ENCODE measurements around the gene SOBP. TPM values are rescaled to one million over a fixed set of nuclear protein-coding genes. Genes with fewer than 3 reads are reported as not detected.
A peak's percentile ranks its signal among the peaks of the same experiment; 100 is the strongest.

Gene SOBP
- total RNA-seq, 1 experiment from 2014 or later, result 10.1 TPM

GRCh38 chr6:107622269-107622668, 132.4 kb downstream of the SOBP start:
- Mint-ChIP-seq H3K27me3 (ENCODE audit: low read depth) (no peaks in the 10 kb centered on the region), H3K27ac (0 out of 2 replicates have a peak overlapping the region, but pooled peaks have one; percentile 16), H3K4me3 (no peak overlapping the region), H3K4me1 (peaks cover 69% of the 10 kb centered on the region), H3K36me3 (no peaks in the 10 kb centered on the region), H3K9me3 (no peaks in the 10 kb centered on the region)
- TF ChIP-seq ZBTB43 (CRISPR knock-in tag; IDR thresholded peaks at IDR 0.05), result no peak
- TF ChIP-seq ZNF396 (CRISPR knock-in tag; IDR thresholded peaks at IDR 0.05; ENCODE audit: borderline replicate concordance), result no peak
- TF ChIP-seq RORB (CRISPR knock-in tag; IDR thresholded peaks at IDR 0.05), result no peak
- no peak for TF ChIP-seq HMGA2 (CRISPR knock-in tag; IDR thresholded peaks at IDR 0.05)
- POLR2A ChIA-PET, result no interaction called here
- DNase-seq (ENCODE audit: low spot score), result no peak
- CTCF ChIA-PET, result interaction anchor here (1.9 kb wide), 1 partner anchor 16 kb away, joined by 4 read pairs; no protein-coding TSS in a partner anchor
- ATAC-seq, result no peak

GRCh38 chr6:107624050-107624449, 134.1 kb downstream of the SOBP start:
- Mint-ChIP-seq H3K27me3 (ENCODE audit: low read depth) (no peaks in the 10 kb centered on the region), H3K27ac (no peak overlapping the region), H3K9me3 (no peaks in the 10 kb centered on the region), H3K36me3 (no peaks in the 10 kb centered on the region), H3K4me1 (peaks cover 77% of the 10 kb centered on the region), H3K4me3 (no peak overlapping the region)
- ChIA-PET CTCF (interaction anchor here (0.9 kb wide), 1 partner anchor 12 kb away, joined by 3 read pairs; no protein-coding TSS in a partner anchor), POLR2A (no interaction called here)
- no peak for TF ChIP-seq JAZF1 (CRISPR knock-in tag; IDR thresholded peaks at IDR 0.05)
- TF ChIP-seq ZNF532 (CRISPR knock-in tag; IDR thresholded peaks at IDR 0.05; ENCODE audit: borderline replicate concordance), result no peak
- no peak for TF ChIP-seq RELA (CRISPR knock-in tag; IDR thresholded peaks at IDR 0.05; ENCODE audit: borderline replicate concordance)
- TF ChIP-seq IRF2 (CRISPR knock-in tag; IDR thresholded peaks at IDR 0.05; ENCODE audit: borderline replicate concordance, low read depth), result no peak
- no peak for TF ChIP-seq TEAD1 (CRISPR knock-in tag; IDR thresholded peaks at IDR 0.05)
- TF ChIP-seq AR (CRISPR knock-in tag; IDR thresholded peaks at IDR 0.05), result no peak
- TF ChIP-seq FOXP1 (CRISPR knock-in tag; IDR thresholded peaks at IDR 0.05; ENCODE audit: borderline replicate concordance), result no peak
- no peak for TF ChIP-seq MAX (CRISPR knock-in tag; IDR thresholded peaks at IDR 0.05)
- TF ChIP-seq RORB (CRISPR knock-in tag; IDR thresholded peaks at IDR 0.05), result no peak
- no peak for TF ChIP-seq NFYB (CRISPR knock-in tag; conservative IDR thresholded peaks at IDR 0.05; ENCODE audit: low read depth)
- ATAC-seq (peak; percentile 41), DNase-seq (ENCODE audit: low spot score) (no peak)

- H3K9me3 Mint-ChIP-seq, result no peaks in the 10 kb centered on the region
- no peaks in the 10 kb centered on the region for H3K36me3 Mint-ChIP-seq
- no peak overlapping the region for H3K4me3 Mint-ChIP-seq
- POLR2A ChIA-PET, result no interaction called here
- no peak for ATAC-seq
- H3K27ac Mint-ChIP-seq, result no peak overlapping the region
- peaks cover 78% of the 10 kb centered on the region for H3K4me1 Mint-ChIP-seq
- DNase-seq (ENCODE audit: low spot score), result no peak
- CTCF ChIA-PET, result no interaction called here
- no peaks in the 10 kb centered on the region for H3K27me3 Mint-ChIP-seq (ENCODE audit: low read depth)
- TF ChIP-seq FOXK1 (CRISPR knock-in tag; IDR thresholded peaks at IDR 0.05) (no peak), FOXJ3 (CRISPR knock-in tag; IDR thresholded peaks at IDR 0.05; ENCODE audit: borderline replicate concordance) (no peak), TEAD1 (CRISPR knock-in tag; IDR thresholded peaks at IDR 0.05) (no peak), IRF2 (CRISPR knock-in tag; IDR thresholded peaks at IDR 0.05; ENCODE audit: borderline replicate concordance, low read depth) (no peak), ZNF138 (CRISPR knock-in tag; conservative IDR thresholded peaks at IDR 0.05) (no peak), EMX1 (CRISPR knock-in tag; IDR thresholded peaks at IDR 0.05) (no peak), SOX15 (CRISPR knock-in tag; IDR thresholded peaks at IDR 0.05) (no peak), NR1H2 (CRISPR knock-in tag; IDR thresholded peaks at IDR 0.05) (no peak), ZNF416 (CRISPR knock-in tag; IDR thresholded peaks at IDR 0.05) (no peak), ZNF512 (CRISPR knock-in tag; IDR thresholded peaks at IDR 0.05; ENCODE audit: borderline replicate concordance) (no peak), ZNF396 (CRISPR knock-in tag; IDR thresholded peaks at IDR 0.05; ENCODE audit: borderline replicate concordance) (no peak), IRF1 (CRISPR knock-in tag; IDR thresholded peaks at IDR 0.05) (no peak)
Measured at GRCh38 chr6:107624541-107624940, 134.6 kb downstream of the SOBP start.

Data from WTC11 (cell line).